Loucy (cell line): ENCODE data around the gene NUP155.

ENCODE experiments used
- CTCF ChIP-seq: fragments of 200-600 bp; sonication (generic); conservative IDR thresholded peaks from 2 replicates; pipeline ENCODE4 v1.5.1; 2014; ENCODE audit warnings: mild to moderate bottlenecking, antibody characterized with exemption, low read length
- EZH2phosphoT487 ChIP-seq: fragments of 200-600 bp; IDR thresholded peaks from 2 replicates; pipeline ENCODE4 v1.6.1; 2018; ENCODE audit warnings: antibody characterized with exemption, mild to moderate bottlenecking, moderate library complexity, borderline replicate concordance

DNA sequence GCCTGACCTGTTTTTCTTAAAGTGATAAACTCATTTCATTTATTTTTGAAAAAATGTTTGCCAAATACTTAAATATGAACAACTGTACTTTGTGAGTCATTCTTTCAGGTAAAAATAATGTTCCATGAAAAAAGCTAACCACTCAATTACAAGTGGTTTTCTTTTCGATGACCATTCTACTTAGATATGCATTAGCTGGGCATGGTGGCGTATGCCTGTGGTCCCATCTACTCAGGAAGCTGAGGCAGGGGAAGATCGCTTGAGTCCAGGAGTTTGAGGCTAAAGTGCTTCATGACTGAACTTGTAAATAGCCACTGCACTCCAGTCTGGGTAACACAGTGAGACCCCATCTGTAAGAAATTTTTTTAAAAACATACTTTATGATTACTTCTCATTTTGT lies 4.2 kb upstream of the NUP155 start:
- TF ChIP-seq CTCF = no peak
- no peak for TF ChIP-seq EZH2phosphoT487
